ENCODE results near the gene STX4. TPM values are rescaled to one million over a fixed set of nuclear protein-coding genes. Genes with fewer than 3 reads are reported as not detected.

STX4 gene
- total RNA-seq, 1 donor from 2014 or later: 26.1 TPM

DNA sequence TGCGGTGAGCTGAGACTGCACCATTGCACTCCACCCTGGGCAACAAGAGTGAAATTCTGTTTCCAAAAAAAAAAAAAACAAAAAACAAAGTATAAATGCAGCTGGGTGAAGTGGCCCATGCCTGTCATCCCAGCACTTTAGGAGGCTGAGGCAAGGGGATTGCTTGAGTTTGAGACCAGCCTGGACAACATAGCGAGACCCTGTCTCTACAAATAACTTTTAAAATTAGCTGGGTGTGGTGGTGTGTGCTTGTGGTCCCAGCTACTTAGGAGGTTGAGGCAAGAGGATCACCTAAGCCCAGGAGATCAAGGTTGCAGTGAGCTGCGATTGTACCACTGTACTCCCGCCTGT, 10.1 kb upstream of the STX4 start:
- no peak overlapping the region for H3K4me3 ChIP-seq (ENCODE audit: low read depth, low read length)
- DNase-seq (ENCODE audit: low read depth): no peak
- TF ChIP-seq, protein P1, sequence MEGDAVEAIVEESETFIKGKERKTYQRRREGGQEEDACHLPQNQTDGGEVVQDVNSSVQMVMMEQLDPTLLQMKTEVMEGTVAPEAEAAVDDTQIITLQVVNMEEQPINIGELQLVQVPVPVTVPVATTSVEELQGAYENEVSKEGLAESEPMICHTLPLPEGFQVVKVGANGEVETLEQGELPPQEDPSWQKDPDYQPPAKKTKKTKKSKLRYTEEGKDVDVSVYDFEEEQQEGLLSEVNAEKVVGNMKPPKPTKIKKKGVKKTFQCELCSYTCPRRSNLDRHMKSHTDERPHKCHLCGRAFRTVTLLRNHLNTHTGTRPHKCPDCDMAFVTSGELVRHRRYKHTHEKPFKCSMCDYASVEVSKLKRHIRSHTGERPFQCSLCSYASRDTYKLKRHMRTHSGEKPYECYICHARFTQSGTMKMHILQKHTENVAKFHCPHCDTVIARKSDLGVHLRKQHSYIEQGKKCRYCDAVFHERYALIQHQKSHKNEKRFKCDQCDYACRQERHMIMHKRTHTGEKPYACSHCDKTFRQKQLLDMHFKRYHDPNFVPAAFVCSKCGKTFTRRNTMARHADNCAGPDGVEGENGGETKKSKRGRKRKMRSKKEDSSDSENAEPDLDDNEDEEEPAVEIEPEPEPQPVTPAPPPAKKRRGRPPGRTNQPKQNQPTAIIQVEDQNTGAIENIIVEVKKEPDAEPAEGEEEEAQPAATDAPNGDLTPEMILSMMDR (conservative IDR thresholded peaks at IDR 0.05; ENCODE audit: low read depth, low read length): no peak

DNA sequence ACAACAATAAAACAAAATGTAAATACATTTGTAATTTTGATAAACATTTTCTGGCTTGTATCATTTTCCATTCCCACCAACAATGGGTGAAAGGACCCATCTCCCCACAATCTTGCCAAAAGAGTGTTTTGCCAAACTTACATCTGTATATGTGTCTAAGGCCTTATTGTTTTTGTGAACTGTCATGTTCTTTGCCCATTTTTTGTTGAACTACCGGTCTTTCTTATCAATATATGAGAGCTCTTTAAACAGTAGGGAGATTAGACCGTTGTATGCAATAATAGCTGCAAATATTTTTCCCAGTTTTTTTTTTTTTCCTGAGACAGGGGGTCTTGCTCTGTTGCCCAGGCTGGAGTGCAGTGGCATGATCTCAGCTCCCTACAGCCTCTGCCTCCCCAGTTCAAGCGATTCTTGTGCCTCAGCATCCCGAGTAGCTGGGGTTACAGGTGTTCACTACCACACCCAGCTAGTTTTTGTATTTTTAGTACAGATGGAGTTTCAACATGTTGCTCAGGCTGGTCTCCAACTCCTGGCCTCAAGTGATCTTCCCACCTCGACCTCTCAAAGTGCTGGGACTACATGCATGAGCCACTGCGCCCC, 9.6 kb upstream of the STX4 start:
- TF ChIP-seq, protein P1 (conservative IDR thresholded peaks at IDR 0.05; ENCODE audit: low read depth, low read length): no peak
- no peak overlapping the region for H3K4me3 ChIP-seq (ENCODE audit: low read depth, low read length)
- no peak for DNase-seq (ENCODE audit: low read depth)

DNA sequence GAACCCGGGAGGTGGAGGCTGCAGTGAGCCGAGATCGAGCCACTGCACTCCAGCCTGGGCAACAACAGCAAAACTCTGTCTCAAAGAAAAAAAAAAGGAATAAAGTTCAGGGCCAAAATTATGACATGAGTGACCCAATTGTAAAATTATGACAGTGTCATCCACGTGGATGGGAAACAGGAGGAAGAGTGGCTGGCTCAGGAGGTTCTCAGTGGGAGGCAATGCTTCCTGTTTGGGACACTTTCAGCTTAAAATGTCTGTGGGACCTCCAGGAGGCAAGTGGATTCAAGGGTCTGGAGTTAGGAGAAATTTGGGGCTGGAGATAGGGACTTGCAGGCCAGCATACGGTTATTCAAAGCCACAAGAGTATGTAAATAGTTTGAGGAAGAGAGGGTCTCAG, 8.0 kb upstream of the STX4 start:
- no peak overlapping the region for H3K4me3 ChIP-seq (ENCODE audit: low read depth, low read length)
- TF ChIP-seq, protein P1 (conservative IDR thresholded peaks at IDR 0.05; ENCODE audit: low read depth, low read length): no peak
- DNase-seq (ENCODE audit: low read depth): no peak

DNA sequence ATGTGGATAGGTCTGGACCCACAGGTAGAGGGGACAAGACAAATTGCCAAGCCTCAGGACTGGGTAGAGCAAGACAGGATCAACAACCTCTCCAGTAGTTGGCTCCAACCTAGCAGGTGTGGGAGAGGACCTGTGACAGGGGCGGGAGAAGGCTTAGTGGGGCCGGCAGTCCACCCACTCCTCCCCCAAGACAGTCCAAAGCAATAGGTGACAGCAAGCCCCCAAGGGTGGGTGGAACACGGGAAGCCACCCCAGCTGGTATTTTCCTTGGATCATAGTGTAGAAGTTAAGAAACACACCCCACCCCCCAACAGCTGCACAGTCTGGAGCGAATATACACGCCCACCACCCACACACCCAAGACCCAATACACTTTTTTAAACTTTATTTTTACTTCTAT, 4.1 kb upstream of the STX4 start:
- no peak for DNase-seq (ENCODE audit: low read depth)
- no peak overlapping the region for H3K4me3 ChIP-seq (ENCODE audit: low read depth, low read length)
- TF ChIP-seq, protein P1 (conservative IDR thresholded peaks at IDR 0.05; ENCODE audit: low read depth, low read length): no peak

DNA sequence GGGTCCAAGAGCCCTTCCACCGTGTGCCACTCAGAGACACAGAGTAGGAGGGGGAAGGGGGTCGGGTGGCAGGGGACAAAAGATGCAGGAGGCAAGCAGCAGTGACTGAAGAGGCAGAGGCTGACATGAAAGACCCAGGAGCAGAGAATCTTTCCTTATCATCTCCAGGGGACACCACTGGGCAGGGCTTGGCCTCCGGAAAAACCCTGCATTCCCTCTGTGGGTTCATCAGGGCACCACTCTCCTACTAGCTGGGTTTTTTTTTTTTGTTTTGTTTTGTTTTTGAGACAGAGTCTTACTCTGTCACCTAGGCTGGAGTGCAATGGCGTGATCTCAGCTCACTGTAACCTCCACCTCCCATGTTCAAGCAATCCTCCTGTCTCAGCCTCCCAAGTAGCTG, 2.1 kb upstream of the STX4 start:
- DNase-seq (ENCODE audit: low read depth): no peak
- TF ChIP-seq, protein P1 (conservative IDR thresholded peaks at IDR 0.05; ENCODE audit: low read depth, low read length): no peak
- H3K4me3 ChIP-seq (ENCODE audit: low read depth, low read length): no peak overlapping the region

DNA sequence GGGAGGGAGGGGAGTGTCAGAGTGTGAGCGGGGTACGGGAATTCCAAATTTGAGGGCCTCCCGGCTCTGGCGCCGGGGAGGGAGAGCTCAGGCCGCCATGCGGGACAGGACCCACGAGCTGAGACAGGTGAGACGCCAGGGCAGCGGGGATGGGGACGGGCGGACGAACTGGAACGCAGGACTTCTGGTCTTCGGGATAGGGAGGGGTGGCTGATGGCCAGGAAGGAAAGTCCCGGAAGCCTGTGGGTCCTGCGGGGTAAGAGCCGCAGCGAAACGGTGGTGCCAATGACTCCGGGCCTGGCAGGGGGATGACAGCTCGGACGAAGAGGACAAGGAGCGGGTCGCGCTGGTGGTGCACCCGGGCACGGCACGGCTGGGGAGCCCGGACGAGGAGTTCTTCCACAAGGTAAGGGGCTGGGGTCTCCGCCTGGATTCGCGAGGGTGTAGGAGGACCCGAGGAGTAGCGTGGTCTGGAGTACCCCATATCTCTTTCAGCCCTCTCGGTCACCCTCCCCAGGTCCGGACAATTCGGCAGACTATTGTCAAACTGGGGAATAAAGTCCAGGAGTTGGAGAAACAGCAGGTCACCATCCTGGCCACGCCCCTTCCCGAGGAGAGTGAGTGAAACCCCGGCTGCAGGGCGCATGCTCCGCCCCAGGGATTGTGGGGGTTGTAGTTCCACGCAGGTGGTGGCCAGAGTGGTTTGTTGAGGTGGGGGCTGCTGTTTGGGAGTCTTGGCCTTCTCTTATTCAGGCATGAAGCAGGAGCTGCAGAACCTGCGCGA, 543 bp downstream of the STX4 start:
- TF ChIP-seq, protein P1 (conservative IDR thresholded peaks at IDR 0.05; ENCODE audit: low read depth, low read length): no peak
- H3K4me3 ChIP-seq (ENCODE audit: low read depth, low read length): peak overlapping the region; percentile 98
- DNase-seq (ENCODE audit: low read depth): no peak

DNA sequence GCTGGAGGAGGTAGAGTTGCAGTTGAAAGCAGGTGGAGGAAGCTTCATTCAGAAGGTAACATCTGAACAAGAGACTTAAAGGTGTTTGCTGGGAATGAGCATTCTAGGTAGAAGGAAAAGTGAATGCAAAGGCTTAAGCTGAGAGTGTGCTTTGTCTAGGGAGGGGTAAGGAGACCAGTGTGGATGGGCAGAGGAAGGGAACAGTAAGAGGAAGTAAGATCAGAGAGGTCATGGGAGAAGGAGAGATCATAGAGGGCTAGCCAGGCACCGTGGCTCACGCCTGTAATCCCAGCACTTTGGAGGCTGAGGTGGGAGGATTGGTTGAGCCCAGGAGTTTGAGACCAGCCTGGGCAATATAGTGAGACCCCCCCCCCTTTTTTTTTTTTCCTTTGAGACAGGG, 3.3 kb downstream of the STX4 start:
- TF ChIP-seq, protein P1 (conservative IDR thresholded peaks at IDR 0.05; ENCODE audit: low read depth, low read length): no peak
- no peak overlapping the region for H3K4me3 ChIP-seq (ENCODE audit: low read depth, low read length)
- DNase-seq (ENCODE audit: low read depth): no peak
